ENCODE results near the gene HDDC2. TPM values are rescaled to one million over a fixed set of nuclear protein-coding genes. Genes with fewer than 3 reads are reported as not detected.

HDDC2 gene
- polyA plus RNA-seq, 1 donor from 2014 or later, result 80.4 TPM

- H3K36me3 Mint-ChIP-seq, result peaks cover 12% of the 10 kb centered on the region
- H3K4me1 Mint-ChIP-seq, result no peaks in the 10 kb centered on the region
- no peak overlapping the region for H3K4me3 Mint-ChIP-seq
- peak overlapping the region in 1 of 3 donors; percentile 7 for H3K27ac Mint-ChIP-seq
- no peaks in the 10 kb centered on the region for H3K27me3 Mint-ChIP-seq
- H3K9me3 Mint-ChIP-seq, result no peaks in the 10 kb centered on the region
These were observed 32.3 kb downstream of the HDDC2 start for GRCh38 chr6:125269328-125269985.

GRCh38 chr6:125268765-125269164 is 33.0 kb downstream of the HDDC2 start:
- Mint-ChIP-seq H3K4me1 (no peaks in the 10 kb centered on the region), H3K27ac (no peak overlapping the region), H3K9me3 (no peaks in the 10 kb centered on the region), H3K27me3 (no peaks in the 10 kb centered on the region), H3K36me3 (peaks cover 8% of the 10 kb centered on the region), H3K4me3 (no peak overlapping the region)

GRCh38 chr6:125267806-125268523 is 33.8 kb downstream of the HDDC2 start:
- Mint-ChIP-seq H3K9me3 (no peaks in the 10 kb centered on the region), H3K36me3 (peaks cover 8% of the 10 kb centered on the region), H3K4me3 (no peak overlapping the region), H3K27me3 (no peaks in the 10 kb centered on the region), H3K27ac (peak overlapping the region in 1 of 3 donors; percentile 39), H3K4me1 (no peaks in the 10 kb centered on the region)

DNA sequence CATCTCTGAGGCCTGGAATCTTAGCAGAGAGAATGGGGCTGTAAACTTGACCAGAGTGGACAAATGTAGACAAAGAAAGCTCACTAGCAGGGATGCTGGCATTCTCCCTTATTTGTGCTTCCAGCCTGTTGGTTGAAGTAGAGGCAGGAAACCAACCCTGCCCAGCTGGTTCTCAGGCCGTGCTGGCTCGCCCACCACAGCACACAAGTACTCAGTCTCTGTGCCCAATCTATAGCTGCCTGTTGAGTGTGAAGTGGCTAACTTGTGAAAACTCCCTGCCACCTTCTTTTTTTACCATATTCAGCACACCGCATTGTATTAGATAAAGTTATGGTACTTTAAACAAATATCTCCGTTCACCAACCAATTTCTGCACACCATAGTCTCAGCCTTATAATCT is 37.3 kb downstream of the HDDC2 start:
- H3K27ac Mint-ChIP-seq, result no peak overlapping the region
- H3K36me3 Mint-ChIP-seq, result no peaks in the 10 kb centered on the region
- H3K4me3 Mint-ChIP-seq, result no peak overlapping the region
- H3K4me1 Mint-ChIP-seq, result no peaks in the 10 kb centered on the region
- H3K27me3 Mint-ChIP-seq, result no peaks in the 10 kb centered on the region
- peaks cover 0 to 4% (median 0%) of the 10 kb centered on the region in 3 donors for H3K9me3 Mint-ChIP-seq

- Mint-ChIP-seq H3K9me3 (peaks cover 0 to 4% (median 0%) of the 10 kb centered on the region in 3 donors), H3K36me3 (no peaks in the 10 kb centered on the region), H3K27me3 (no peaks in the 10 kb centered on the region), H3K4me3 (no peak overlapping the region), H3K4me1 (peaks cover 0 to 2% (median 0%) of the 10 kb centered on the region in 3 donors), H3K27ac (no peak overlapping the region)
These were observed 39.5 kb downstream of the HDDC2 start for GRCh38 chr6:125262016-125263013.

DNA sequence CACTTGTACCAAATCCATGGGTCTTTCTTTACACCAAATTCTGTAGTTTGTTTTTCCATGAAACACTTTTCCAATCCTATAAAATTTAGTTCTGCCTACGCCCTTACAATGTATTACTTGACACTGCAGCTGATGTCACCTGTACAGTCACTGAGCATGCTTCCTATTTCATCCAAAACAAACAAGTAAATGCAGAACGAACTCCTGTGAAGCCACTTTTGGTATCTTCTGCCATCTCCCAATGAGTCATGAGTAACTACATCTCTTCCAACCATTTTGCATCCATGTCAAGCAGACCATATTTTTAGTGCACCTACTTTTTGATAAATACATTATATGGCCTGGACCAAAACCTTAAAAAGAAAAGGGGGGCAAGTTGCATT is 42.4 kb downstream of the HDDC2 start:
- Mint-ChIP-seq H3K4me3 (no peak overlapping the region), H3K27me3 (no peaks in the 10 kb centered on the region), H3K36me3 (no peaks in the 10 kb centered on the region), H3K9me3 (peaks cover 0 to 4% (median 0%) of the 10 kb centered on the region in 3 donors), H3K27ac (no peak overlapping the region), H3K4me1 (peaks cover 0 to 2% (median 0%) of the 10 kb centered on the region in 3 donors)

GRCh38 chr6:125258651-125259353 is 43.0 kb downstream of the HDDC2 start:
- H3K27ac Mint-ChIP-seq, result no peak overlapping the region

GRCh38 chr6:125257351-125257750 is 44.4 kb downstream of the HDDC2 start:
- Mint-ChIP-seq H3K27me3 (no peaks in the 10 kb centered on the region), H3K27ac (no peak overlapping the region), H3K4me1 (peaks cover 0 to 2% (median 0%) of the 10 kb centered on the region in 3 donors), H3K36me3 (no peaks in the 10 kb centered on the region), H3K4me3 (no peak overlapping the region), H3K9me3 (peaks cover 0 to 4% (median 0%) of the 10 kb centered on the region in 3 donors)

More at GRCh38 chr6:125258651-125259353, 43.0 kb downstream of the HDDC2 start:
- H3K4me1 Mint-ChIP-seq, result peaks cover 0 to 2% (median 0%) of the 10 kb centered on the region in 3 donors
- H3K27me3 Mint-ChIP-seq, result no peaks in the 10 kb centered on the region
- no peaks in the 10 kb centered on the region for H3K36me3 Mint-ChIP-seq
- no peak overlapping the region for H3K4me3 Mint-ChIP-seq
- H3K9me3 Mint-ChIP-seq, result peaks cover 0 to 4% (median 0%) of the 10 kb centered on the region in 3 donors

GRCh38 chr6:125255201-125255600 is 46.6 kb downstream of the HDDC2 start:
- Mint-ChIP-seq H3K36me3 (no peaks in the 10 kb centered on the region), H3K27ac (no peak overlapping the region), H3K4me1 (peaks cover 0 to 2% (median 0%) of the 10 kb centered on the region in 3 donors), H3K9me3 (no peaks in the 10 kb centered on the region), H3K4me3 (no peak overlapping the region), H3K27me3 (no peaks in the 10 kb centered on the region)

GRCh38 chr6:125254321-125254720 is 47.4 kb downstream of the HDDC2 start:
- no peaks in the 10 kb centered on the region for H3K27me3 Mint-ChIP-seq
- no peak overlapping the region for H3K4me3 Mint-ChIP-seq
- peaks cover 0 to 2% (median 0%) of the 10 kb centered on the region in 3 donors for H3K4me1 Mint-ChIP-seq
- H3K9me3 Mint-ChIP-seq, result no peaks in the 10 kb centered on the region
- H3K36me3 Mint-ChIP-seq, result no peaks in the 10 kb centered on the region
- no peak overlapping the region for H3K27ac Mint-ChIP-seq

DNA sequence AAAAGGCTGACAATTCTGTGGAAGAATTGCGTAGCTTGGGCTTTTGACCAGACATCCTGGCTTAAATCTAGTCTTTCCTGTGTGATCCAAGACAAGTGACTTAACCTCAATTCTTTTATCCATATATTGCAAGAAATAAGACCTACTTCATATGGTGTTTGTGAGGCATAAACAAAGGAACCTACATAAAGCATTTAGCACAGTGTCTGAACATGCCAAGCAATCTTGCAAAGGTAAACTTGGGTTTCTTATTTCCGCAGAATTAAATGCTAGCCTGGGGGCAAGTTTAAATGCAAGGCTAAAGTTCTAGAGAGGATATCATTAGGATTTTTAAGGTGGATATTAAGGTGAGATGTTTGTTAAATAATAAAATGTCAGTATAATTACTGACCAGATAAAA is 47.9 kb downstream of the HDDC2 start:
- Mint-ChIP-seq H3K27ac (no peak overlapping the region), H3K27me3 (no peaks in the 10 kb centered on the region), H3K4me1 (peaks cover 0 to 2% (median 0%) of the 10 kb centered on the region in 3 donors), H3K4me3 (no peak overlapping the region), H3K36me3 (no peaks in the 10 kb centered on the region), H3K9me3 (no peaks in the 10 kb centered on the region)

DNA sequence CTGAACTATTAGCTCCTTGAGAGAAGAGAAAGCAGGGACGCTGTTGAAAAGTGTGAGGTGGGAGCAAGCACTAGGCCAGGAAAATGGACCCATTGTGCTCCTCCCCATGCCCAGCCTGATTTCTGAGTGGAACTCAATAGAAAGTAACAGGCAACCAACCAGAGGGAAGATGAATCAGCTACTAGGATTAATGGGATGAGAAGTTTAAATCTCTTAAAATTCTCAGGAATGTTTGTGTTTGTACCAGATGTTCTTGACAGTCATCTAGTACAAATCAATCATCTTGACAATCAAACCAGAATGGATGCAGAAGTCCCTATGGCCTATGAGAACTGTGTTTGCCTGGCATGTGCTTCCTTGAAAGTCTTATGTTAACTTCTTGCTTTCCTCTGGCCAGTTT is 48.9 kb downstream of the HDDC2 start:
- Mint-ChIP-seq H3K27ac (no peak overlapping the region), H3K27me3 (peaks cover 3% of the 10 kb centered on the region), H3K36me3 (no peaks in the 10 kb centered on the region), H3K9me3 (no peaks in the 10 kb centered on the region), H3K4me1 (no peaks in the 10 kb centered on the region), H3K4me3 (no peak overlapping the region)

DNA sequence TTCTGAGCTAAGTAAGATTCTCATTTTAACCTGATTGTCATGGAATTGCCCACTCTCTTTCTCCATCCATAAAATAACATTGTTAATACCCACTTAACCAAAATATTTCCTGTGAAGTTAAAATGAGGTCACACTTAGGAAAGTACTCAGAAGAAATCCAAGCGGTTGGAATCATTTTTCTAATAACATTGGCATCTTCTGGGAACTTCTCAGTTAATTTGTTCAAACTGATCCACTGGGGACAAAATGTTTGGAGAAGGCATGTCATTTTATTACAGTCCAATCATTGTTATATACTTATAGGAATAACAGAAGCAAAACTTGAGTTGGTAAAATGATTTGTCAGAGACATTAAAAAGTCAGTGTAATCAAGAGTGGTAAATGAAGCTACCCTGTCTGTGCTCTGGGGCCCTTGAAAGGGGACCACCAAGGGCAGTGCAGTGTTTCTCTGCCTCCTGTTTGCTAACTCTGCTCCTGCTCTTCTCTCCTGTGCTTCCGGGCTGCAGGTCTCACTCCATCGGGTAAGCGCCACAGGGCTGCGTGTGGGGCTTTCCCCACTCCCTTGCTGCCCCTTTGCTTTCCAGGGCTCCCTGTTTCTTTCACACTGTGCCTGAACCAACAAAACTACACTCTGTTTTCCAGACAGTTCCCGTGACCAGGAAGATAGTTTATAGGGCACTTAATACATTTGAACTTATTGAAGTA is 50.1 kb downstream of the HDDC2 start:
- peaks cover 6% of the 10 kb centered on the region for H3K27me3 Mint-ChIP-seq
- no peaks in the 10 kb centered on the region for H3K4me1 Mint-ChIP-seq
- H3K4me3 Mint-ChIP-seq, result no peak overlapping the region
- no peaks in the 10 kb centered on the region for H3K36me3 Mint-ChIP-seq
- H3K27ac Mint-ChIP-seq, result no peak overlapping the region
- no peaks in the 10 kb centered on the region for H3K9me3 Mint-ChIP-seq

GRCh38 chr6:125250511-125250910 is 51.3 kb downstream of the HDDC2 start:
- Mint-ChIP-seq H3K36me3 (no peaks in the 10 kb centered on the region), H3K4me1 (no peaks in the 10 kb centered on the region), H3K27me3 (peaks cover 6% of the 10 kb centered on the region), H3K9me3 (no peaks in the 10 kb centered on the region), H3K4me3 (no peak overlapping the region), H3K27ac (no peak overlapping the region)

All from IgD-negative memory B cell (primary cell).